DMS153 (cell line): Measurements from ENCODE around the gene MT1M.
A peak's percentile ranks its signal among the peaks of the same experiment; 100 is the strongest.
"Not testable (repeated sequence)": the region's sequence is repeated elsewhere in the genome, so short reads cannot be mapped to it uniquely, and the experiment has no call there.

Experiments
- DNase-seq: peaks from one replicate; lab custom pipeline; 2025; lab: John Stamatoyannopoulos, UW

The MT1M gene

DNA sequence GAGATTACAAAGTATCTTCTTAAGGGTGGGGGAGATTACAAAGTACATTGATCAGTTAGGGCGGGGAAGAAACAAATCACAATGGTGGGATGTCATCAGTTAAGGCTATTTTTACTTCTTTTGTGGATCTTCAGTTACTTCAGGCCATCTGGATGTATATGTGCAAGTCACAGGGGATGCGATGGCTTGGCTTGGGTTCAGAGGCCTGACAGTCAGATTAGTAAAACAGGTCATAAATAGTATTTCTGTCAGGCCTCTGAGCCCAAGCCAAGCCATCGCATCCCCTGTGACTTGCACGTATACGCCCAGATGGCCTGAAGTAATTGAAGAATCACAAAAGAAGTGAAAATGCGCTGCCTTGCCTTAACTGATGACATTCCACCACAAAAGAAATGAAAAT, 42.1 kb downstream of the MT1M start:
- not testable (repeated sequence) for DNase-seq

DNA sequence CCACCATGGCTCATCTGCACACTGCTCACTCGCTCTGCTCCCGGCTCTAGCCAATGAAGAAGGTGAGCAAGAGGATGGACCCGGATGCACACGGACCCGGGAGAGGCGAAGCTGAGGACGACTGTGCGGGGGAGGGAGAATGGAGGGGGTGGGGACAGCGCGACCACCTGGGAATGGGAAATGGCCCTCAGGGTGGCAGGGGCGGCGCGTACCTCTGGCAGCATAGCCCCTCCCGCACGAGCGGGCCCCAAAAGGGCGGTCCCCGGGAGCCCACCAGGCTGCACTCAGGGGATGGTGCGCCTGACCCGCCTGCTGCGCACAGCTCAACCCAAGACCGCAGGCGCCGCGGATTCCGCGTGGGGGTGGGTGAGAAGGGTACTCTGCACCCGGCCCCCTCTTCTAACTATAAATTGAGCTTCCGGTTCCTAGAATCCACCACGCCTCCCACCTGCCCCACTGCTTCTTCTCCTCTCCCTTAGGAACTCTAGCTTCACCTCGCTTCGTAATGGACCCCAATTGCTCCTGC, 43.3 kb downstream of the MT1M start:
- no peak for DNase-seq

DNA sequence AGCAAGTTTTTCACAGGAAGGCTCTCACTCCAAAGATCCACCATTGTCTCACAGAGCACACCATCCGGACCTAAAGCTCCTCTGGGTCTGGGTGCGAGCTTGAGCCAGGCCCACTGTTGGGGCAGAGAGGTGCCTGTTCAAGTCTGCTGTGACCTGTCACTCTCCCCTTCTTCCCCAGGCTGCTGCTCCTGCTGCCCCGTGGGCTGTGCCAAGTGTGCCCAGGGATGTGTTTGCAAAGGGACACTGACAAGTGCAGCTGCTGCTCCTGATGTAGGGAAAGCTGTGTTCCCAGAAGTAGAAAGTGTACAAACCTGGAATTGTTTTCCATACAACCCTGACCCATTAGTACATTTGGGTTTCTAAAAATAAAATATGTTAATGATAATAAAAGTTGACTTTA, 45.0 kb downstream of the MT1M start:
- no peak for DNase-seq

DNA sequence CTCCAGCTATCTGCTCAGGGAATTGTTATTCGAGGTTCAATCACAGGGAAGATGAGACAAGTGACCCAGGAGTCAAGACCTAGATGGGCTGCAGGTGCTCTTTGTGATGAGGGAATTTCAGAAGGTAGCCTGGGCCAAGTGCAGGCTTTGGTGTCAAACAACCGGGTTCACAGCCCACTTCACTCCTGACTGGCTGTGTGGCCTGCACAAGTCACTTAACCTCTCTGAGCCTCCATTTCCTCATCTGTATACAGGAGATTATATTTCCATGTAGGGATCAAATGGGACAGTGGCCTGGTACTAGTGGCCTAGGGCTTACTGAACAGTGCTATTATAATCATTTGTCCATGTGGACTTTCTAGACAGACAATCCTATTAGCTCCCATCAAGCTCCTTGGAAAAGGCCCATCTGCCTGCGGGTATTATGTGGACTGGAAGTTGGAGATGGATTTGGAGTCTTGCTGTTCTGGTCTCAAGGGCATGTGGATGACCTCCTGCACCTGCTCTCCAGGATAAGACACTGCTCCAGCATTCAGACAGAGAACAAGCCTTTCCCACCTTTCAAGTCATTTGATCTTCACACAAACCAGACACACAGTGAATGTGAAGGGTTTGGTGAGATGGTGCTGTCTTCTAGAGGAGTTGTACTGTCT, 46.7 kb downstream of the MT1M start:
- no peak for DNase-seq

DNA sequence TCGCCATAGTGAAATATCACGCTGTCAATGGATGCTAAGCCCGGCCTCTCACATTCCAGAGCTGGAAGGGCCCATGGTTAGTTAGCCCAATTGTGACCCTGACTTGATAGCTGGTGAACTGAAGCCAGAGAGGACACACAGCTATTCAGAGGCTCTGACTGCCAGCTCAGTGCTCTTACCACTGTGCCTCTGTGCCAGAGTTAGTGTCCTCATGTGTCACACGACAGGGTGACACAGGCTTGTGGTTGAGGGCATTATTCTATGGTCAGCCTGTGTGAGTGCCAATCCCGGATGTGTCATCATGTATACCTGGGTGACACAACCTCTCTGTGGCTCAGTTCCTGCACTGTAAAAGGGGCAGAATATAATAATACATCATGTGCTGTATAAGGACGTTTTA, 47.4 kb downstream of the MT1M start:
- DNase-seq = no peak

DNA sequence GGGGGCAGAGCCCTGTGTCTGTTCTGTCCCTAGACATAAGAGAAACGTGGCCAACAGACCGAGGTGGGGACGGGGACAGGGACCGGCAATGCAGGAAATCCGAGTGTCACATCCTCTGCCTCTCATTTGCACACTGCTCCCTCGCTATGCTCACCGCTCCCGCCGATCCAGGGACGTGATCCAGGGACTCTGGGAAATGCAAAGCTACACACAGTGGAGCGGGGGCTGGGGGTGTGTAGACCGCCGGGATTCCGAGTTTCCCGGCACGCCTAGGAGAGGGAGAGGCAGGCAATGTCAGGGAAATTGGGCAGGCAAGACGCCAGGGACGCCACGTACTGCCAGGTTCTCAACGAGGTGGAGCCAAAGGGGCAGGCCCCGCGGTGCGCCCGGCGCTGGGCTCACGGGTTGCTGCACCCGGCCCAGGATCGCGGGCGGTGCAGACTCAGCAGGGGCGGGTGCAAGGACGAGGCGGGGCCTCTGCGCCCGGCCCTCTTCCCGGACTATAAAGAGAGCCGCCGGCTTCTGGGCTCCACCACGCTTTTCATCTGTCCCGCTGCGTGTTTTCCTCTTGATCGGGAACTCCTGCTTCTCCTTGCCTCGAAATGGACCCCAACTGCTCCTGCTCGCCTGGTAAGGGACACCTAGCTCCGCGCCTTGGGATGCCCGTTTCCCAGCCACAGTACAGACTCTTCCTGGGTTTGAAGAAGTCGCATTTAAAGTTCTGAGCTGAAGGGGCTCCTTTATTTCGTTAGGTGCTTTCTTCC, 49.7 kb downstream of the MT1M start, which contains the start of gene MT1X:
Gene MT1X, plus strand, starts transcription at position 532 of the 764 bp plus-strand sequence. Its CDS starts 71 bp downstream, at position 603.
- peak; percentile 78 for DNase-seq

DNA sequence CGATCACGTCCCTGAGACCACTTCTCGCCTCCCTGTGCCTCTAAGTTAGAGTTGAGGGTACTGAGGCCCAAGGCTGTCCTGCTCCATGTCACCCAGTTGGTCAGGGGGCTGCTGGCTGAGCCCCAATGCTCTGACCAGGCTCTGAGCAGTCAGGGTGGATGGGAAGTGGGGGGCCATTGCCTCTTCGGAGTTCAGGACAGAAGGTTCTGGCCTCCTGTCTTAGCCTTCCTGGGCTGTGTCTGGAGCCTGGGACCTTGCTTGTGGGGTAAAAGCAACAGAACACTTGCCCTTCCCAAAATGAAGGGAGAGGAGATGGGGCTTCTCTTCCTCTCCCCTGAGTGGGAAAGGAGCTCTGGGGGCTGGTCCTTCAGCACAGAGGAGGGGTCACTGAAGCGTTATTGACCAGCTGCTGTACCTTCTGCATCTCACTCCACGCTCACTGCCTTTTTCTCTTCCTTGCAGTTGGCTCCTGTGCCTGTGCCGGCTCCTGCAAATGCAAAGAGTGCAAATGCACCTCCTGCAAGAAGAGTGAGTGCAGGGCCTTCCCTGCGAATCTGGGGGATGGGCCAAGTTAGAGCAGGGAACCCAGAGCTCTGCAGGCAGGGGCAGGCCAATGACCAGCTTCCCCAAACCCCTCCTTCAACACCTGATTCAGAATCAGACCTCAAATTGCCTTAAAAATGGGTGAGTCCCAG, 50.4 kb downstream of the MT1M start:
- no peak for DNase-seq
